GM12801 (cell line): ENCODE results near the gene DIP2A.

Source experiments
- CTCF ChIP-seq: IDR thresholded peaks from one replicate; pipeline ENCODE4 v1.5.1; 2011; ENCODE audit warnings: control low read depth; ENCODE audit not compliant: insufficient read length; ENCODE audit errors: extremely low read depth

DIP2A gene

GRCh38 chr21:46597896-46598343 is 139.2 kb downstream of the DIP2A start:
- no peak for TF ChIP-seq CTCF

- no peak for TF ChIP-seq CTCF
These were observed 140.2 kb downstream of the DIP2A start for GRCh38 chr21:46598581-46599572.

- no peak for TF ChIP-seq CTCF
These were observed 141.6 kb downstream of the DIP2A start for GRCh38 chr21:46600305-46600704.

GRCh38 chr21:46600978-46601377 is 142.3 kb downstream of the DIP2A start:
- TF ChIP-seq CTCF: no peak

- no peak for TF ChIP-seq CTCF
These were observed 144.5 kb downstream of the DIP2A start for GRCh38 chr21:46603228-46603627.

- no peak for TF ChIP-seq CTCF
These were observed 145.8 kb downstream of the DIP2A start for GRCh38 chr21:46604329-46604974.

- TF ChIP-seq CTCF: no peak
These were observed 146.5 kb downstream of the DIP2A start, which contains the start of gene S100B for GRCh38 chr21:46604975-46605766. S100B (minus strand) TSS chr21:46605082; CDS start chr21:46602415, 2,667 bp downstream.
